ENCODE results near the gene SPDYE6.
"Not testable (repeated sequence)": the region's sequence is repeated elsewhere in the genome, so short reads cannot be mapped to it uniquely, and the experiment has no call there.

SPDYE6 gene

GRCh38 chr7:102376964-102377466 lies 20.8 kb upstream of the SPDYE6 start:
- TF ChIP-seq CTCF (conservative IDR thresholded peaks at IDR 0.05): no peak
- no peak overlapping the region for H3K27ac ChIP-seq

DNA sequence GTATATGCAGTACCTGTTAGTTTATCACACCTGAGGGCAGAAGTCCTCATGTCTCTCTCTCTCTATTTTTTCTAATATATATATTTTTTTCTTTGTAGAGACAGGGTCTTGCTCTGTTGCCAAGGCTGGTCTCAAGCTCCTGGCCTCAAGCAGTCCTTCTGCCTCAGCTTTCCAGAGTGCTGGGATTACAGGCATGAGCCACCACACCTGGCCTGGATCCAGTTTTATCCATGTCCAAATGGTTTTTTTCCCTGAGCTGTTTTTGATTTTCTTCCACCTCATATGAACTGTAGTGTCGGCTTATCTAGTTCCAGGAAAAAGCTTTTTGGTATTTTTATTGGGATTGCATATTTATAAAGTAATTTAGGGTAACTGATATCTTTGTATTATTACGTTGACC lies 16.6 kb upstream of the SPDYE6 start:
- H3K27ac ChIP-seq: not testable (repeated sequence)

- not testable (repeated sequence) for H3K27ac ChIP-seq
Observed at GRCh38 chr7:102370038-102370437, 13.8 kb upstream of the SPDYE6 start.

GRCh38 chr7:102365390-102365789 lies 9.1 kb upstream of the SPDYE6 start:
- not testable (repeated sequence) for H3K27ac ChIP-seq

DNA sequence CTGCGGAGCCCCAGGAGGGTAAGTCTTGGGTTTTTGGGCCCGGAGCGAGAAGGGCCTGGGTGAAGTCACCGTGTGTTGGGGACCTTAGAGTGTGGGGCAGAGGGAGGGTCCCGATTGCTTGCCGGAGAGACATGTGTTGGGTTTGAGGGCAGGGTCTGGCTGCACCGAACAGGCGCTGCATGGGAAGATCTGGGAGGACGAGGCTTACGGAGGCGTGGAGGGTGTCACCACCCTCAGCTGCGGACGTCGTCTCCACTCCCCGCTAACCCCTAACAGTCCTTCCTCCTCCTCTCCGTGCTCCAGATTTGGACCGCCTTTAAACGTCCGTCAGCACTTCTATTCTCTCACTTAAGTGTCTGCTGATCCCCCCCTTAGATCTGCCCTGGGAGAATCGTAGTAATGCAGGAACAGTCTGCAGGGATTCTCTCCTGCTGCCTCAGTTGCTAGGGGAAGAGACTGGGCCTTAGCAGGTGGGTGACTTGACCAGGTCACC lies 8.2 kb upstream of the SPDYE6 start:
- peak overlapping the region; percentile 89 for H3K27ac ChIP-seq

DNA sequence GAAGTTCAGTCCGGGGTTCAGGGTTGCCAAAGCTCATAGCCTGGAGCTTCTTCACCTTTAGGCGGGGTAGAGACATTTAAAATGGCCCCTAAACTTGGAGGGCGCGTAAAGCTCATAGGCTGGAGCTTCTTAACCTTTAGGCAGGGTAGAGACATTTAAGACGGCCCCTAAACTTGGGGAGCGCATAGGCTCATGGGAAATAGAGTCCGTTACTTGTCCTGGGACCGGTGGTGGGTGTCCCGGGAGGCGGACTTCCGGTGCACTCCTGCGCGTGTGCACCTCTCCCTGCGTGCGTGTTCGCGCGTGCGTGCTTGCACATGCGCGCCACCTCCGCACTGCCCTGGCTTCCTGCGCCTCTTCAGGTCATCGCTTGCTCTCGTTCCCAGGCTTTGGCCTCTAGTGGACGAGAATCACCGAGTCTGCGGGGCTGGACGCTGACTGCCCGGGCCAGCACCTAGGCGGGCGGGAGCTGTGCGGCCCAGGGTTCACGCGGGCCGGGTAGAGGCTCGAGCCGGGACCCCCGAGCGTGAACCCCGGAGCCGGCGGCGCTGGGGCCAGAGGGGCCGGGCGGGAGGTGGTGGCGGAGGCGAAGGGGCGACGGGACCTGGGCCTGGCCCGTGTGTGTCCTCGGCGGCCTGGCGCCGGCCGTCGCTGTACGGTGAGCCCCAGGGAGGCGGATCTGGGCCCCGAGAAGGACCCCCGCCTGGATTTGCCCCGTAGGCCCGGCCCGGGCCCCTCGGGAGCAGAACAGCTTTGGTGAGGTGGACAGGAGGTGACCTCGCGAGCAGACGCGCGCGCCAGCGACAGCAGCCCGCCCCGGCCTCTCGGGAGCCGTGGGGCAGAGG lies 7.5 kb upstream of the SPDYE6 start:
- TF ChIP-seq CTCF (conservative IDR thresholded peaks at IDR 0.05): peak; percentile 27; the same call in 1 of the 2 replicates
- H3K27ac ChIP-seq: peak overlapping the region; percentile 89

DNA sequence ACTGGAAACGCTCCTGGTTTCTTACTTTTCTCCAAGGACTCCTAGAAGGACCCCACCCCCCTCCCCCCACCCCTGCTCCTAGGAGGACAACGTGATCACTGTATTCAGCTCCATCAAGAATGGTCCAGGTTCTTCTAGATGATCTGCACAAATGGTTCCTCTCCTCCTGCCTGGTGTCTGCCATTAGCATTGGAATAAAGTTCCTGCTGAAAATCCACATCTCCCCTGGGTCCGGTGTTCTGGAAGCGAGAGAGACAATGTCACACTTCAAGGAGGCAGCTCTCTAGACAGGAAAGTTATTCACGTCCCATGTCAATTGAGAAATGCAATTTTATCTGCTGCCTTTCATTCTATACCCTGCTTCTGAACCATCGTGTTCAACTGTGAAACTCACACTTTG lies 9.3 kb downstream of the SPDYE6 start:
- H3K27ac ChIP-seq: not testable (repeated sequence)

GRCh38 chr7:102340599-102341368 lies 15.5 kb downstream of the SPDYE6 start:
- H3K27ac ChIP-seq: not testable (repeated sequence)

GRCh38 chr7:102337420-102337819 lies 18.8 kb downstream of the SPDYE6 start:
- H3K27ac ChIP-seq: not testable (repeated sequence)

DNA sequence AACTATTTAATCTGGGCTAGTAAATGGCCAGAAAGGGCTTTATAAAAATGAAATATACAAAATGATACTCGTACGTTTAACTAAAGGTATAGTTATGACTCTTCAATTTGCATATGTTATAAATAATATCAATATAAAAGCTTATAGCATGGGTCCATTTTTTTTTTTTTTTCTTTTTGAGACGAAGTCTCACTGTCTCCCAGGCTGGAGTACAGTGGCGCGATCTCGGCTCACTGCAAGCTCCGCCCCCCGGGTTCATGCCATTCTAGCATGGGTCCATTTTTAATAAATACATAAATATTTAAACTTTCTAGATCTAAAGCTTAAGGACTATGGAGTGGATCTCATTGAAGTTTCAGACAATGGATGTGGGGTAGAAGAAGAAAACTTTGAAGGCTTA lies 19.2 kb downstream of the SPDYE6 start:
- H3K27ac ChIP-seq: not testable (repeated sequence)

DNA sequence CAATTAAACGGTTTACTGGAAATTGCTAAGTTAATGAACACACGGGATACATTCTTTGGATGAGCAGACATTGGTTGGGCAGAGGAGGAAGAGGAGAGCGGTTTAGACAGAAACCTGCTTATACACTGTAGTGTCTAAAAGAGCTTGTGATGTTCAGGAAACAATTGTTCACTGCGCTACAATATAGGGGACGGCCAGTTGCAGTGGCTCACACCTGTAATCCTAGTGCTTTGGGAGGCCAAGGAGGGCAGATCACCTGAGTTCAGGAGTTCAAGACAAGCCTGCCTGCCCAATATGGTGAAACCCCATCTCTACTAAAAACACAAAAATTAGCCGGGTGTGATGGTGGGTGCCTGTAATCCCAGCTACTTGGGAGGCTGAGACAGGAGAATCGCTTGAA lies 20.7 kb downstream of the SPDYE6 start:
- not testable (repeated sequence) for H3K27ac ChIP-seq

GRCh38 chr7:102330666-102331460 lies 25.4 kb downstream of the SPDYE6 start:
- not testable (repeated sequence) for H3K27ac ChIP-seq

- not testable (repeated sequence) for H3K27ac ChIP-seq
Observed at GRCh38 chr7:102329366-102329765, 26.9 kb downstream of the SPDYE6 start.

- not testable (repeated sequence) for H3K27ac ChIP-seq
Observed at GRCh38 chr7:102328863-102329262, 27.4 kb downstream of the SPDYE6 start.

- H3K27ac ChIP-seq: not testable (repeated sequence)
Observed at GRCh38 chr7:102327183-102327582, 29.1 kb downstream of the SPDYE6 start.
